Stimulated activated CD4-positive, alpha-beta T cell treated with anti-CD3 and anti-CD28 coated beads, Interleukin-4, amount 100 ng/mL, for 48 hours (primary cell): ENCODE data around the gene EVA1C.
"Not testable (repeated sequence)": the region's sequence is repeated elsewhere in the genome, so short reads cannot be mapped to it uniquely, and the experiment has no call there.

Source experiments
- DNase-seq, 2 donors: peaks; one replicate each; pipeline ENCODE4 v3.0.0-alpha.2; 2020; ENCODE audit warnings: low read depth in 2 of 2

The EVA1C gene

DNA sequence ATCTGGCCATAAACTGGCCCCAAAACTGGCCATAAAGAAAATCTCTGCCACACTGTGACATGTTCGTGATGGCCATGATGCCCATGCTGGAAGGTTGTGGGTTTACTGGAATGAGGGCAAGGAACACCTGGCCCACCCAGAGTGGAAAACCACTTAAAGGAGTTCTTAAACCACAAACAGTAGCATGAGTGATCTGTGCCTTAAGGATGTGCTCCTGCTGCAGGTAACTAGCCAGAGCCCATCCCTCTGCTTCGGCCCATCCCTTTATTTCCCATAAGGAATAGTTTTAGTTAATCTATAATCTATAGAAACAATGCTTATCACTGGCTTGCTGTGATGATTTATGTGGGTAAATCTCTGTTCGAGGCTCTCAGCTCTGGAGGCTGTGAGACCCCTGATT, 50.1 kb downstream of the EVA1C start:
- not testable (repeated sequence) for DNase-seq

DNA sequence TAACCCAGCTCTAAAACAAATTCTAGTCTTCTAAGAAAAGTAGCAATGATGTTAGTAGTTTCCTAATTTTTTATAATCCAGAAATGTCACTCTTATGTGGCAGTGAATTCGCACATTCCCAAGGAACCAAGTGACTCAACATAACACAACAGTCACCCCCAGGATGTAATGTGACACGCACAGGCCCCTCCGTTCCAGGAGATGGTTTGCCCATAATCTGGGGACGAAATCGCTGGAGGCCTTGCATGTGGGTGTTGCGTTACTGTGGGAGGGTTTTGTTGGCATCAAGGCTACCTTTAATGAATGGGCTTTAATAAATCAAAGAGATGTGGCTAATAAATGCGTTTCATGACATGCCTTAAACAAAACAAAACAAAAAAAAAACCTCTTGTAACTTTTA, 50.9 kb downstream of the EVA1C start:
- DNase-seq = no peak

DNA sequence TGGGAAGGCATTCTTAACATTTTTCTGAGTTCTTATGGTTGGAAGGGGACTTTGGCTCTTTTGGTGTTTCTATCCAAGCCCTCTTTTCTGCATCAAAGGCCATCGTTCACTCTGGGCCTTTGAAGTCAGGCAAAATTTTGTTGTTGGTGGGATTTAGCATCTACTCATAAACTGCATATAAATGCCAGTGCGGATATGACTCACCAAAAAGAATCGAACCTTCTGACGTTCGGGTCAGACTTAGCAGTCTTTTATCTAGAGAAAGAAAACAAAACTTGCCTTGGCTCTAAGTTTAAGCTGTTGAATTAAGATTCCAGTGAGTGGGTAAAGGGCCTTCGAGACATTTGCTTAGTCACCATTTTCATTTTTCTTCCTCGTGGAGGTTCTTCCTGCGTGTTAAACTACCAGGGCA, 51.4 kb downstream of the EVA1C start:
- DNase-seq = no peak

DNA sequence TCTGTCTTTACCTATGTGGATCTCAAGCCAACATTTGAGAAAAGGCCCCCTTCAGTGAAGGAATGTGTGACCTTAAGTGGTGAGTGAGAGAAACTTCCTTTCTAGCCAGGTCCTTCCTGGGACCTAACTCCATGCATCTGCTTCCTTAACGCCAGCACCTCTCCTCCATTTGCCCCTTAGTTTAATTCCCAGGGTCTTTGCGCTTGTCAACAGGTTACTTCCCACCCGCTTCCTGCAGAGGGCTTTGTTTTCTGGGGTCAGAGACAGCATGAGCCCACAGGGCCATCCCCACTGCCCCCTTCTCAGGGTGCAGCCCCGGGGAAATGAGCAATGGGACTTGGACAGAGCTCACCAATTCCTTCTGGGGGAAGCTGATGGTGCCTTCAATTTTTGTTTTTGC, 54.8 kb downstream of the EVA1C start:
- no peak for DNase-seq

DNA sequence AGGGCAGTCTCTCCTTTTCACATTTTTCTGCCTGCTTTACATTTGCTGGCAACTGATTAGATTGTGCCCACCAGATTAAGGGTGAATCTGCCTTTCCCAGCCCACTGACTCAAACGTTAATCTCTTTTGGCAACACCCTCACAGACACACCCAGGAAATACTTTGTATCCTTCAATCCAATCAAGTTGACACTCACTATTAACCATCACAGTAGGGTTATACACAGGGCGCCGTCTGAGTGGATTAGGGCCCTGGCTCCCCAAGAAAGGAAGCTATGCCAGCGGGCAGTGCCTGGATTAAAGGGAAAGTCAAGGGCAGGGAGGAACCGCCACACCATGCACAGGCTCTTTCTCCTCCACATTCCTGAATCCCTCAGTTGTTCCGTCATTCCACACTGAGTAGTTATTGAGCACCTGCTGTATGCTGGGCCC, 56.2 kb downstream of the EVA1C start:
- DNase-seq = no peak

DNA sequence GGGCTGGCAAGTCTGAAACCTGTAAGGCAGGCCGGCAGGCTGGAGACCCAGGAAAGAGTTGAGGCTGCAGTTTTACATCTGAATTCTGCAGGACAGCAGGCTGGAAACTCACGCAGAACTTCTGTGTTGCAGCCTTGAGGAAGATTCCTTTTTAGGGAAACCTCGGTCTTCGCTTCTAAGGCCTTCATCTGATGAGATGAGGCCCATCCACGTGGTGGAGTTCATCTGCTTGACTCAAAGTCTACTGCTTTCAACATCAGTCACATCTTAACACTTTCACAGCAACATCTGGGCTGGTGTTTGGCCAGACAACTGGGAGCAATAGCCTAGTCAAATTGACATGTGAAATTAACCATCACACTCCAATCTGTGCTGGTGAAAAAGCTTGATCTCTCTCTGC, 57.1 kb downstream of the EVA1C start:
- DNase-seq = no peak

DNA sequence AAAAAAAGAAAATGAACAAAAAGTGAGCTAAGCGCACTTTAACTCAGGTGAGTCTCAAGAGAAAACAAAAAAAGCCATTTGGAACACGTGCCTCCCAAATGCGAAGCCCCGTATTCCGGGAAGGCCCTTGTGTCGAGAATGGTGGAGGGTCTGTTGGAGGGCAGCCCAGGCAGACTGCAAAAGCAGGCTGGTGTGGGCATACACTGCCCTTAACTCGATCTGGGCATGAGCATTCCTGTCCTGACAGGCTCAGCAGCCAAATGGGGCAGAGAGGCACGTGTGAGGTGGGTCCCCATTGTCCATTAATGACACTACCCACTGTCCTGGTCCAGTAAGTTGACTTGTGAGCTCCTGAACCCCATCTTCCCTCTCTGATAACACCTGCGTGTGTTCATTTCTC, 57.7 kb downstream of the EVA1C start:
- no peak for DNase-seq

DNA sequence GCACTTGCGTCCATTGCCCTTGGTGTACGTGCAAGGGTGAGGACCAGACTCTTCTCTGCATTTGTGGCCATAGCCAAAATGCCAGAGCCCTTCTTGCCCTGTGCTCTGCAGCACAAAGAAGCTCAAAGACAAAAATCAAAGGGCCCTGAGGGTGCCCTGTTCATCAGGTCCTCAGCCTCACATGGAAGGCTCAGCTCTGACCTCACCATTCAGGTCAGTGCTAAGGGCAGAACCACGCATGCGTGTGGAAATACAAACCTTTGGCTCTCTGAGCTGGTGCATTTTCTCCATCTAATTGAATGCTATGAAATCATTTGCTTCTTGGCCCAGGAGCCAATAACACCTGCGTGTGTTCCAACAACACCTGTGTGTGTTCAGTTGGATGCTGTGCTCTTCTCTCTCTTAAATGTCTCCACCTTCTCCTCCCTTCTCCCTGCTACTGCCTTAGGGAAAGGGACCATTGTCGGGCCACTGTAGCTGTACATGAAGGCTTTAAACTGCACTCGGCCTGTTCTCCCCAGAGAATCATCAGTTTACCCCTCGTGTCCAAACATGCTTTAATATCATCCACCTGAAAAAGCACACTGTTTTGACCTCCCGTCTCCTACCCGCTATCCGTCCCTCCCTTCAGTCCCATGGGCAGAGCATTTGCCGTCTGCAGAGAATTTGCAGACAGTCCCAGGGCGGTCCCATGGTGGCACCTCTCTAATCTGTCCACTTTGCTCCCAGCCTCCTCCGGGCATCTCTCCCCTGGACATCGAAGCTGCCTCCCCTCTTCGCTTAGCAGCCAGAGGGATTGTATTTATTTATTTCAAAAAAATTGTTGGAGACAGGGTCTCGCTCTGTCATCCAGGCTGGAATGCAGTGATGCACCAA, 60.6 kb downstream of the EVA1C start:
- no peak for DNase-seq

DNA sequence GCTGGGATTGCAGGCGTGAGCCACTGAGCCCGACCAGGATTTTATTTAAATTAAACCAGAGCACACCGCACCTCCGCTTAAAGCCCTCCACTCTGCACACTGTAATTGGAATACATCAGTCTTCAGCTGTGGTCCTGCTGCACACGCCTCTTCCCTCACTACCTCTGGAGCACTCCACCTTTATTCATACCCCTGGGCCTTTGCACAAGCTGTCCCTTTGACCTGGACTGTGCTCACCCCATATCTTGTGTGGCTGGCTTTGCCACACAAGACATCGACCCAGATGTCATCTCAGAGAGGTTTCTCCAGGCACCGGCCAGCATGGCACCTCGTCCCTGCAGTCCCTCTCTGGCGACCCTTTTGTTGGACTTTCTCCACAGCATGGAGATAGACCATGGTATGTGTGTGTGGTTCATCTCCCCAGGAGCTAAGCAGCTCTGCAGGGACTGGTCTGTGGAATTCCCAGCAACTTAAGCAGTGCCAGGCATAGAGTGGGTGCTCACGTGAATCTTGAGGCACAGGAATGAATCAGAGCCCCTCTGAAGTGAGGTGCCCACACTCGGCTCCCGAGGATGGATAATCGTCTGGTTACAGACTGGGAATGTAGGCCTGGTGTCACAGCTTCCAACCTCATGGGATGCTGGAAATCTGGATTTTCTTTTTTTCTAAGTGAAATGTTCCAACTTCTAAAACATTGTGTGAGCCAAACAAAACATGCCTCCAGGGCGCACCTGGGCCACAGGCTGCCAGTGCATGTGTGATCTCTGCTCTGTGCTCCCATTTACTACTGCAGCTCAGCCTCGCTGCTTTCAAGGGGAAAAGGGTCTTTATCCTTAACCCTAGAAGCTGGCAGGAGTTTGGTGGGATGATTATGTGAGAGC, 61.9 kb downstream of the EVA1C start:
- no peak for DNase-seq

DNA sequence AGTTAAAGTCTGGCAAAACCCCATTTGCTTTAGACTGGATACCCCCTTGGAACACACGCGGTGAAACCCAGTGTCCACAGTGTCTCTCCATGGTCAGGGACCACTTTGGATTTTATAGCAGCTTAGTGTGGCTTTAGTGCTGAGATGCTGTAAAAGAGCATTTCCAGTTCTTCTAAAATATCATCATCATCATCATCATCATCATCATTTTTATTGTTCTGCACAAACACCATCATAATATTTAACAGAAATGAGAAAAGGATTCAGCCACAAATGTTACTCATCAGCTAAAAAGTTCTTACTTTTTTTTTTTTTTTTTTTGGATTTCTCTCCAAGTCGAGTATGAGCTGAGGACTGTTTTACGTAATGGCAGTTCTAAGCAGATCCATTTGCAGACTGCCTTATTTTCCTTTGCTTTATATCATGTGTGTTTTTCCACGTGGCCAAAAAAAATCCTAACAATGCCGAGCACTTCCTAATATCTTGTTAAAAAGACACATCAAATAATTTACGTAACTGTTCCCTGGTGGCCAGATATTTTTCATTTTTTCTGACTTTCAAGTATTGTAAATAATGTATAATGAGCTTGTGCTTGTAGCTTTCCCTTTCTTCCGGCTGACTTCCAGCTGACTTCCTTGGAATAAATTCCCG, 62.8 kb downstream of the EVA1C start:
- DNase-seq = no peak

DNA sequence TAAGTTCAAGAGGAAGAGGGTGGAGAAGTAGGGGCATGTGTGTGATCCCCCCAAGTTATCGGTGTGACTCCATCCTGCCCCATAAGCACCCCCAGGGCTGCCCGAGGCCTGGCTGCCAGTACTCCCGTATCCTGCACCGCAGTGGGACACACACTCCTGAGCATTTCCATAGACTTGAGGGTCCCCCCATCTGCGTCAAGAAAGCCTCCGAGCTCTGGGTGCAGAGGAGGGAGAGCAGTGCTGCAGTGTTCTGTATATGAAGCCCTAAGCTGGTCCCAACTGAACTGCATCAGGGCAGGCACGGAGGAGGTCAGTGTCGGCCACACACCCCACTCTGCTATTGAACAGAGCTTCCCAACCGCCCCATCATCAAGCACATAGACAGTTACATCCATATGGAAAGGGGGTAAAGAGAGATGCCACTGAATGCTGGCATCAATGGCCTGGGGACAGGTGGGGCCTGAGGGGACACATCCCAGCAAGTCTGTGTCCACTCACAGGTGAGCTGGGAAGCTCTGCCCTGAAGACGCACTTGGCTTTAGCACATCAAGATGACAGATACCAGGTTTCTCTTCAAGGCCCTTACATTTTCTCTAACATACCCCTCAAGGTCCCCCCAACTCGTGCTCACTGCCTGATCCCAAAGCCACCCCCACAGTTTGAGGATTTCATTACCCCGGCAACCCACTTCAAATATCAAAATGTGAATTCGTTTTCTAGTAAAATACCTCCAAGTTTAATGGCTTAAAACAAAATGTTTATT, 64.3 kb downstream of the EVA1C start:
- DNase-seq = no peak

DNA sequence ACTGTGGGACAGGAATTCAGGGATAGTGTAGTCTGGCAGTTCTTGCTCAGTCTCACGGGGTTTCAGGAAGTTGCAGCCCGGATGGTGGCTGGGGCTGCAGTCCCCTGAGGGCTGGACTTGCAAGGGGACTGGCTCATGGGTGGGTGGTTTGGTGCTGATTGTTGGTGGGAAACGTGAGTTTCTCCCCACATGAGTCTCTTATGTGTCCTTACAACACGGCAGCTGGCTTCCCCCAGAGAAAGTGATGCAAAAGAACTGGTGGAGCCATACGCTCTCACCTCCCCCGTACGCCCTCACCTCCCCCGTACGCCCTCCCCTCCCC, 64.9 kb downstream of the EVA1C start:
- no peak for DNase-seq

DNA sequence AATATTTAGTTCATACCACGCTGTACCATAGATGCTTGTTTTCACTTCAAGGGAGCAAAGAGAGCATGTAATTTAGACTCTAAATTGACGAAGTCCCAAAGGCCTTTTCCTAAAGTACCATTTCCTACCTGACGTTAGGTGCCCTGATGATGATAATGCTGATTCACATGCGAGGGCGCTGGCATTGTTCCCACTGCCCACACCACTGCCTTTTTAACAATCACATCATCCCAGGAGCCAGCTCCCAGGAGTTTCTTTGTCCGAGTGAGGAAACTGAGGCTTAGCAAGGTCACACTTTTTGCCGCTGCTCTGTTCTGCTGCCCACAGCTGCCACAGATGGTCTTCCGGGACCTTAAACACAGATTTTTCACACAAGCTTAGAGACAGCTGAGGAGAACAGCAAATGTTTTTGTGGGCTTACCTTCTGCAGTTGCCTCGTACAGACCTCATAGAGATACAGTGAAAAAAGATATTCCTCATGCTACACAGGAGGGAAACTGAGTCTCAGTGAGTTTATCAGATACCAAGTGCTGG, 69.4 kb downstream of the EVA1C start:
- DNase-seq = no peak

DNA sequence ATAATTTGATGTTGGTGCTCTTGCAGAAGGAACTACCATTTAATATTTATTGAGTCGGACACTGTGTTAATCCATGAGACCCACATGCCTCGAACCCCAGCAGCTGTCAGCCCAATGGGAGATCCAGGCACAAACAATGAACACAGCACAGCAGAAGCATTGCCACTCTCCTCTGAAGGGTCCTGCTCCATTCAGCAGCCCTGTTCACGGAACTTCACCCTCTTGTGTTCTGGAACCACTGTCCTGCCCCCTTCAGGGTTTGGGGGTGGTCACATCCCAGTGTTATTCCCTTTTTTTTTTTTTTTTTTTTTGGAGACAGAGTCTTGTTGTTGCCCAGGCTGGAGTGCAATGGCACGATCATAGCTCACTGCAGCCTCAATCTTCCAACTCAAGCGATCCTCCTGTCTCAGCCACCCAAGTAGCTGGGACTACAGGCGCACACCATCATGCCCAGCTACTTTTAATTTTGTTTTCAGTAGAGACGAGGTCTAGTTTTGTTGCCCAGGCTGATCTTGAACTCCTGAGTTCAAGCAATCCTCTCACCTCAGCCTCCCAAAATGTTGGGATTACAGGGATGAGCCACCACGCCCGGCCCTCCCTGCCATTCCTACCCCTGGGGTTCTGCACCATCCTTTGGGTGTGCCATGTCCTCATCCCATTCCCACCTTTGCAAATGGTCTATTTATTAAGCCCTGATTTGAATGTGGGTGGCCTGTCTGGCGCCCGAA, 70.2 kb downstream of the EVA1C start:
- no peak for DNase-seq

DNA sequence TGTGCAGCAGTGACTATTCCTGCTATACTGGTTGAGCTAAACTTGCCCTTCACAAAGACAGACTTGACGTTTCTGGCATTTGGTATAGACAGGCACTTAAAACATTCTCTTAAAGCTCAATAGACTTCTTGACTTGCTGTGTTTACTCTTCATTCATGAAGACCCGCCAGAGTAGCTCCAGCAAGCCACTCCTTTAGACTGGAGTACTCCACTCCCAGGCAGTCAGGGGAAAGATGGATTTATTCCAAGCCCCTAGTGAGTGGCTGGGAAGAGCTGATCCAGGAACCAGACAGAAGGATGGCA, 70.7 kb downstream of the EVA1C start:
- DNase-seq = no peak

DNA sequence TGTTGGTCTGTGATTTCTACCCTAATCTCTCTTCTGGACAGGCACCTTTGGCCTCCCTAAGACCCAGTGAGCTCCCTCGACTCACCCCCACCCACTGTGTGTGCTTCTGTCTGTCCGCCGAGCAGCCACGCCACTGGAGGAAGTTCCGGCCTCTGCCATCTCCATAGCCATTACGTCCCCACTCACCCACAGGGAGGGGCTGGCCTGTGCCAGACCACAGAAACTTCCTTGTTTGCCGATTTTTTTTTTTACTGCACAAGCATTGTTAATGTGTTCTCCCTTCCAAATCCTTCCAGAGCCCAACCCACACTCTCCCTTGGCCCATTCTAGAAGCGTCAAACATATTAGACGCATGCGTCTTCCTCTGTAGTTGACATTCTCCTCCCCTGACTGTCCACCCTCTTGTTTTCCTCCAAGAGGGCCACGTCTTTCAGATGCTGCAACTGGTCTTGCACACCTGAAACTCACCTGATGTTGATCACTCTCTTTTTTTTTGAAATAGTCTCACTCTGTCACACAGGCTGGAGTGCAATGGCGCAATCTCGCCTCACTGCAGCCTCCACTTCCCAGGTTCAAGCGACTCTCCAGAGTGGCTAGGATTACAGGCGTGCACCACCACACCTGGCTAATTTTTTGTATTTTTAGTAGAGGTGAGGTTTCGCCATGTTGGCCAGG, 72.3 kb downstream of the EVA1C start:
- no peak for DNase-seq

DNA sequence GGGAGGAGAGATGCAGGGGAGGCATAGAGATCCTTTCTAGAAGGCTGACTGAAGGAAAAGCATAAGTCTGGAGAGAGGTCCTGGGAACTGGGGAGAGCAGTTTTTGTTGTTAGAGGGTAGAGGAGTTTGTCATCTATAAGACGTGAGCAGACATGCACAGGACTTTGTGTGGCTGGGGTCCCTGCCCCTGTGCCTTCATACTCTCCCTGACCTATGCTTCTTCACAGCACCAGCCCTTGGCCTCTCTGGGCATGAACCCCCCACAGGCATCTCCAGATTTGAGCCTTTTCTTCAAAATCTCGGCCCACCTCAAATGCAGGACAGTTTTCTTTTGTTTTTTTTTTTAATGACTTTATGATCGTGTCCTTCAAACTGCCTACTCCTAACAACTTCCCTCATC, 79.9 kb downstream of the EVA1C start:
- no peak for DNase-seq

DNA sequence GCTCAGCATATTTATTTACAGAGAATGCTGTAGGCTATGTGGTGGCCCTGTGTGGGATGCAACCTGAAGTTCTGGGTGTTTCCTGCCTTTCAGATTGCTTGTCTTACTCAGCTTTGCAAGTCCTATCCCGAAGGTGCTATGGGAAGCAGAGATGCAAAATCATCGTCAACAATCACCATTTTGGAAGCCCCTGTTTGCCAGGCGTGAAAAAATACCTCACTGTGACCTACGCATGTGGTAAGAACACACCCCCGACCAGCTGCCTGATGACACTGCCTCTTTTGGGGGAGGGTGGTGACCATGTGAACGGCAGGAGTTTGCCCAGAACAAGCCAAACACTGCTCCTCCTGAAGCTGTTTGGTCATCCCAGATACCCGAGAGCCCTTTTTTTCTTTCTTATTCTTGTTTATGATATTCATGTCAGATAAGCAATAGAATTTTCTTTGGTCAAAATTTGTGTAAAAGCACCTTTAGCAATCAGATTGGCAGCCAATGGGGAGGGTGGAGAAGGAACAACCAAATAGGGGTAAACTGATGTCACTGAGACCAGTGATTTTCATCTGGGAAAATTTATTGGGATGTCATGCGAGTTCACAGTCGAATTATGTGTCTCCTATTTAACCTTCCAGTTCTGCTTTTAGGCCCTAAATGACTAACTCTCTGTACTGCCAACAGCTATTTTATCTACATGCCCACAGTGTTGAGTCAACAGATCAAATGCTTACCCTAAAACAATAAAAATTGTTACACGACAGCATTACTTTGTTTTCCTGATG, 82.6 kb downstream of the EVA1C start:
- DNase-seq = no peak

DNA sequence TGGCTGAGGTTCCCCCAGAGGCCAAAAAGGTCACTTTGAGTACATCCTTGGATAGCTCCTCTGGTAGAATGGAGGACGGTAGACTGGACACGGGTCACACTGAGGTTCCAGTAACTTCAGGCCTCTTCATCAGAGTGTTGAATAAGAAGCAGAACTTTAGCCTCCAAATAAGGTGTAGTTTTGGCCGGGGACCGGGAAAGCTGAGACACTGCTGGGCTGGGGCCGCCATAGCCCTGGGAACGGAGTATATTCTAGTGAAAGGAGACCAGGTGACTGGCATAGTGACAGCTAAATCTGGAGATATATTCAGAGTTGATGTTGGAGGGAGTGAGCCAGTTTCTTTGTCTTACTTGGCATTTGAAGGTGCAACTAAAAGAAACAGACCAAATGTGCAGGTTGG, 84.1 kb downstream of the EVA1C start:
- no peak for DNase-seq
